SK-N-SH (cell line): ENCODE results near the gene FBN1. TPM values are rescaled to one million over a fixed set of nuclear protein-coding genes. Genes with fewer than 3 reads are reported as not detected.

Experiments used
- CTCF ChIA-PET: fragments of 300-600, 350-600 bp; formaldehyde crosslinking; extraction: SDS; loops from one replicate; lab custom pipeline; 2021; lab: Yijun Ruan, JAX
- POLR2A ChIA-PET: fragments of 350-600 bp; sonication (Branson Sonifier 250); formaldehyde crosslinking; extraction: SDS; loops from one replicate; lab custom pipeline; 2020; ENCODE audit warnings: antibody characterized with exemption, inconsistent platforms; lab: Yijun Ruan, JAX
- DNase-seq: peaks from one replicate; pipeline ENCODE4 v3.0.0; 2012
- H2AFZ ChIP-seq: fragments of 200-600 bp; sonication (generic); 2 replicates; pipeline ENCODE4 v1.8.1; 2016; ENCODE audit warnings: antibody characterized with exemption, mild to moderate bottlenecking, low read depth
- H3F3A ChIP-seq: fragments of 200-600 bp; sonication (generic); replicated peaks from 2 replicates; pipeline ENCODE3; 2016; ENCODE audit warnings: antibody characterized with exemption, mild to moderate bottlenecking; ENCODE audit not compliant: insufficient read depth
- H3K27ac ChIP-seq, 2 experiments: fragments of 200-500 bp in 1 of 2; fragments of 200-600 bp in 1 of 2; sonication (Bioruptor generic) in 1 of 2; sonication (generic), shearing (Covaris generic) in 1 of 2; 2 replicates each; pipeline versions ENCODE4 v1.5.1 to v1.6.1; 2014 to 2016; ENCODE audit warnings: low read depth in 2 of 2, inconsistent platforms in 1 of 2, low read length in 1 of 2, mild to moderate bottlenecking in 1 of 2, mixed read lengths in 1 of 2
- H3K27me3 ChIP-seq: fragments of 200-600 bp; sonication (generic), shearing (Covaris generic); 2 replicates; pipeline ENCODE4 v1.6.1; 2016; ENCODE audit warnings: mixed run types; ENCODE audit not compliant: insufficient read depth
- H3K36me3 ChIP-seq, 2 experiments: fragments of 200-500 bp in 1 of 2; fragments of 200-600 bp in 1 of 2; sonication (Bioruptor generic) in 1 of 2; sonication (generic) in 1 of 2; replicated peaks in 1 of 2; 2 replicates each; pipeline versions ENCODE3 to v1.5.1; 2014 to 2016; ENCODE audit warnings: low read length in 1 of 2, mild to moderate bottlenecking in 1 of 2; ENCODE audit not compliant: insufficient read depth in 2 of 2, control insufficient read depth in 1 of 2
- H3K4me1 ChIP-seq, 2 experiments: fragments of 200-500 bp in 1 of 2; fragments of 200-600 bp in 1 of 2; sonication (Bioruptor generic) in 1 of 2; sonication (generic), shearing (Covaris generic) in 1 of 2; 2 replicates each; pipeline versions ENCODE4 v1.5.1 to v1.6.1; 2014 to 2016; ENCODE audit warnings: low read depth in 1 of 2, low read length in 1 of 2, mixed run types in 1 of 2; ENCODE audit not compliant: insufficient read depth in 2 of 2, control insufficient read depth in 1 of 2
- H3K4me2 ChIP-seq: fragments of 200-600 bp; sonication (generic), shearing (Covaris generic); 2 replicates; pipeline ENCODE4 v1.6.1; 2017; ENCODE audit warnings: mixed run types
- H3K4me3 ChIP-seq, 2 experiments: fragments of 200-500 bp in 1 of 2; fragments of 200-600 bp in 1 of 2; sonication (Bioruptor generic) in 1 of 2; sonication (generic), shearing (Covaris generic) in 1 of 2; 2 replicates each; pipeline versions ENCODE4 v1.5.1 to v1.8.1; 2014 to 2016; ENCODE audit warnings: low read depth in 2 of 2, inconsistent platforms in 1 of 2, low read length in 1 of 2, mild to moderate bottlenecking in 1 of 2, mixed read lengths in 1 of 2, moderate library complexity in 1 of 2
- H3K79me2 ChIP-seq: fragments of 200-600 bp; sonication (generic); 2 replicates; pipeline ENCODE4 v1.8.1; 2017; ENCODE audit warnings: mild to moderate bottlenecking; ENCODE audit not compliant: insufficient read depth
- H3K9ac ChIP-seq: fragments of 200-600 bp; sonication (generic); 2 replicates; pipeline ENCODE4 v1.6.1; 2017; ENCODE audit warnings: mixed run types
- H3K9me2 ChIP-seq: fragments of 200-600 bp; sonication (generic); 2 replicates; pipeline ENCODE4 v1.6.1; 2017; ENCODE audit warnings: mixed run types
- H3K9me3 ChIP-seq: fragments of 200-600 bp; sonication (generic); 2 replicates; pipeline ENCODE4 v1.6.1; 2017; ENCODE audit warnings: mixed run types, mild to moderate bottlenecking, moderate library complexity
- H4K20me1 ChIP-seq: fragments of 200-600 bp; sonication (generic); 2 replicates; pipeline ENCODE4 v1.6.1; 2017; ENCODE audit warnings: mild to moderate bottlenecking, mixed run types; ENCODE audit not compliant: insufficient read depth
- CHD2 ChIP-seq: fragments of 150-350 bp; IDR thresholded peaks from 2 replicates; pipeline ENCODE4 v1.6.1; 2018; ENCODE audit warnings: low read length; ENCODE audit not compliant: partially characterized antibody
- EZH2phosphoT487 ChIP-seq: fragments of 200-600 bp; sonication (generic); IDR thresholded peaks from 2 replicates; pipeline ENCODE4 v1.6.1; 2017; ENCODE audit warnings: low read depth, mixed run types, mild to moderate bottlenecking, antibody characterized with exemption, moderate library complexity, borderline replicate concordance
- FOSL2 ChIP-seq: IDR thresholded peaks from 2 replicates; pipeline ENCODE4 v1.4.0; 2012; ENCODE audit warnings: low read depth, mild to moderate bottlenecking, moderate library complexity, borderline replicate concordance
- FOXJ3 ChIP-seq: sonication (generic); formaldehyde crosslinking; IDR thresholded peaks from 2 replicates; pipeline ENCODE4 v1.5.1; 2020; ENCODE audit warnings: mild to moderate bottlenecking, missing genetic modification reagents
- FOXM1 ChIP-seq: IDR thresholded peaks from 2 replicates; pipeline ENCODE4 v1.4.0; 2012; ENCODE audit warnings: low read depth, mild to moderate bottlenecking
- NFIC ChIP-seq: IDR thresholded peaks from 2 replicates; pipeline ENCODE4 v1.4.0; 2012; ENCODE audit warnings: borderline replicate concordance
- NRF1 ChIP-seq: IDR thresholded peaks from 2 replicates; pipeline ENCODE4 v1.6.1; 2012; ENCODE audit warnings: low read depth, mild to moderate bottlenecking, low read length
- PBX3 ChIP-seq: IDR thresholded peaks from 2 replicates; pipeline ENCODE4; 2012
- RCOR1 ChIP-seq: fragments of 150-350 bp; IDR thresholded peaks from 2 replicates; pipeline ENCODE4 v1.6.1; 2017; ENCODE audit warnings: antibody characterized with exemption, low read length
- RXRA ChIP-seq: IDR thresholded peaks from 2 replicates; pipeline ENCODE4 v1.4.0; 2012; ENCODE audit warnings: low read depth, mild to moderate bottlenecking, borderline replicate concordance
- SIN3A ChIP-seq: IDR thresholded peaks from 2 replicates; pipeline ENCODE4 v1.6.1; 2012; ENCODE audit warnings: low read depth, mild to moderate bottlenecking, low read length, moderate library complexity, borderline replicate concordance
- TAF1 ChIP-seq: IDR thresholded peaks from 2 replicates; pipeline ENCODE4 v1.6.1; 2012; ENCODE audit warnings: low read depth, mild to moderate bottlenecking, low read length, moderate library complexity, borderline replicate concordance
- USF2 ChIP-seq: fragments of 150-350 bp; IDR thresholded peaks from 2 replicates; pipeline ENCODE4 v1.6.1; 2017; ENCODE audit warnings: antibody characterized with exemption, low read length, low read depth, borderline replicate concordance
- YY1 ChIP-seq: IDR thresholded peaks from 2 replicates; pipeline ENCODE4 v1.4.0; 2012; ENCODE audit warnings: low read depth, mild to moderate bottlenecking
- WGBS: methylation state at CpG from one replicate; pipeline ENCODE4 v1.1.6; 2017; ENCODE audit warnings: low lambda C conversion rate; 5-methylcytosine and 5-hydroxymethylcytosine counted together
- polyA plus RNA-seq, 3 experiments: library from polyadenylated mRNA; depleted of rRNA; stranded (reverse); fragments of >200 nt; gene quantifications; 2 replicates each; pipeline ENCODE4 v1.2.3, GENCODE V29; 2012
- TF ChIP-seq, protein P1 (sequence below): fragments of 150-350 bp; IDR thresholded peaks from 2 replicates; pipeline ENCODE4 v1.6.1; 2016; ENCODE audit warnings: mild to moderate bottlenecking, low read depth, low read length
- TF ChIP-seq, protein P2 (sequence below): IDR thresholded peaks from 2 replicates; pipeline ENCODE4 v1.6.1; 2012; ENCODE audit warnings: mild to moderate bottlenecking, low read depth, low read length, moderate library complexity

The FBN1 gene
- polyA plus RNA-seq, 1 of the 3 experiments (the other 2 are of a cell fraction) = 248 TPM

- WGBS = 92% methylated on average over 4 of the region's 4 CpGs
- Histone ChIP-seq H3K9me3 (no peaks in the 10 kb centered on the region), H3K9ac (no peak overlapping the region), H2AFZ (no peak overlapping the region), H3K27ac (peak overlapping the region in 1 of 2 experiments; percentile 2; a peak in 1 of 4 replicates), H3F3A (peaks cover 69% of the 10 kb centered on the region), H3K4me1 (no peaks in the 10 kb centered on the region), H3K4me2 (no peak overlapping the region), H3K36me3 (peaks cover 98 to 100% of the 10 kb centered on the region in 2 experiments), H3K27me3 (no peaks in the 10 kb centered on the region), H3K4me3 (no peak overlapping the region), H3K79me2 (peaks cover 7% of the 10 kb centered on the region; the same call in 1 of the 2 replicates), H4K20me1 (no peaks in the 10 kb centered on the region), H3K9me2 (no peaks in the 10 kb centered on the region)
- TF ChIP-seq RCOR1 = no peak
- TF ChIP-seq YY1 = no peak
- no peak for TF ChIP-seq EZH2phosphoT487
- no peak for TF ChIP-seq NRF1
- no peak for TF ChIP-seq USF2
- no peak for TF ChIP-seq SIN3A
- TF ChIP-seq, protein P1, sequence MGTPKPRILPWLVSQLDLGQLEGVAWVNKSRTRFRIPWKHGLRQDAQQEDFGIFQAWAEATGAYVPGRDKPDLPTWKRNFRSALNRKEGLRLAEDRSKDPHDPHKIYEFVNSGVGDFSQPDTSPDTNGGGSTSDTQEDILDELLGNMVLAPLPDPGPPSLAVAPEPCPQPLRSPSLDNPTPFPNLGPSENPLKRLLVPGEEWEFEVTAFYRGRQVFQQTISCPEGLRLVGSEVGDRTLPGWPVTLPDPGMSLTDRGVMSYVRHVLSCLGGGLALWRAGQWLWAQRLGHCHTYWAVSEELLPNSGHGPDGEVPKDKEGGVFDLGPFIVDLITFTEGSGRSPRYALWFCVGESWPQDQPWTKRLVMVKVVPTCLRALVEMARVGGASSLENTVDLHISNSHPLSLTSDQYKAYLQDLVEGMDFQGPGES = no peak
- TF ChIP-seq PBX3 = no peak
- TF ChIP-seq, protein P2, sequence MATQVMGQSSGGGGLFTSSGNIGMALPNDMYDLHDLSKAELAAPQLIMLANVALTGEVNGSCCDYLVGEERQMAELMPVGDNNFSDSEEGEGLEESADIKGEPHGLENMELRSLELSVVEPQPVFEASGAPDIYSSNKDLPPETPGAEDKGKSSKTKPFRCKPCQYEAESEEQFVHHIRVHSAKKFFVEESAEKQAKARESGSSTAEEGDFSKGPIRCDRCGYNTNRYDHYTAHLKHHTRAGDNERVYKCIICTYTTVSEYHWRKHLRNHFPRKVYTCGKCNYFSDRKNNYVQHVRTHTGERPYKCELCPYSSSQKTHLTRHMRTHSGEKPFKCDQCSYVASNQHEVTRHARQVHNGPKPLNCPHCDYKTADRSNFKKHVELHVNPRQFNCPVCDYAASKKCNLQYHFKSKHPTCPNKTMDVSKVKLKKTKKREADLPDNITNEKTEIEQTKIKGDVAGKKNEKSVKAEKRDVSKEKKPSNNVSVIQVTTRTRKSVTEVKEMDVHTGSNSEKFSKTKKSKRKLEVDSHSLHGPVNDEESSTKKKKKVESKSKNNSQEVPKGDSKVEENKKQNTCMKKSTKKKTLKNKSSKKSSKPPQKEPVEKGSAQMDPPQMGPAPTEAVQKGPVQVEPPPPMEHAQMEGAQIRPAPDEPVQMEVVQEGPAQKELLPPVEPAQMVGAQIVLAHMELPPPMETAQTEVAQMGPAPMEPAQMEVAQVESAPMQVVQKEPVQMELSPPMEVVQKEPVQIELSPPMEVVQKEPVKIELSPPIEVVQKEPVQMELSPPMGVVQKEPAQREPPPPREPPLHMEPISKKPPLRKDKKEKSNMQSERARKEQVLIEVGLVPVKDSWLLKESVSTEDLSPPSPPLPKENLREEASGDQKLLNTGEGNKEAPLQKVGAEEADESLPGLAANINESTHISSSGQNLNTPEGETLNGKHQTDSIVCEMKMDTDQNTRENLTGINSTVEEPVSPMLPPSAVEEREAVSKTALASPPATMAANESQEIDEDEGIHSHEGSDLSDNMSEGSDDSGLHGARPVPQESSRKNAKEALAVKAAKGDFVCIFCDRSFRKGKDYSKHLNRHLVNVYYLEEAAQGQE = no peak
- no peak for TF ChIP-seq FOSL2
- TF ChIP-seq TAF1 = no peak
- no peak for TF ChIP-seq CHD2
- TF ChIP-seq NFIC = no peak
- no peak for TF ChIP-seq RXRA
- TF ChIP-seq FOXM1 = no peak
- TF ChIP-seq FOXJ3 (CRISPR knock-in tag) = no peak
- DNase-seq = no peak
- ChIA-PET CTCF (interaction anchor here (0.9 to 1.0 kb wide), 2 partner anchors 13 to 30 kb away, joined by 3 read pairs; no protein-coding TSS in a partner anchor), POLR2A (no interaction called here)
Observed at GRCh38 chr15:48463366-48463880, 182.1 kb downstream of the FBN1 start.
